Mammary epithelial cell (primary cell): ENCODE measurements around the gene GHRH.

Experiments used
- EZH2 ChIP-seq: IDR thresholded peaks from 2 replicates; pipeline ENCODE4 v1.6.1; 2012; ENCODE audit warnings: low read length, inconsistent platforms, borderline replicate concordance
- TF ChIP-seq, protein P1 (sequence below), 2 donors: IDR thresholded peaks in 1 of 2; conservative IDR thresholded peaks in 1 of 2; 2 replicates each; pipeline ENCODE4 v1.5.1; 2011 to 2012; ENCODE audit warnings: inconsistent platforms in 2 of 2, low read length in 2 of 2, mild to moderate bottlenecking in 2 of 2, control low read depth in 1 of 2, low read depth in 1 of 2; ENCODE audit not compliant: insufficient read depth in 1 of 2; ENCODE audit errors: extremely low read depth in 1 of 2

DNA sequence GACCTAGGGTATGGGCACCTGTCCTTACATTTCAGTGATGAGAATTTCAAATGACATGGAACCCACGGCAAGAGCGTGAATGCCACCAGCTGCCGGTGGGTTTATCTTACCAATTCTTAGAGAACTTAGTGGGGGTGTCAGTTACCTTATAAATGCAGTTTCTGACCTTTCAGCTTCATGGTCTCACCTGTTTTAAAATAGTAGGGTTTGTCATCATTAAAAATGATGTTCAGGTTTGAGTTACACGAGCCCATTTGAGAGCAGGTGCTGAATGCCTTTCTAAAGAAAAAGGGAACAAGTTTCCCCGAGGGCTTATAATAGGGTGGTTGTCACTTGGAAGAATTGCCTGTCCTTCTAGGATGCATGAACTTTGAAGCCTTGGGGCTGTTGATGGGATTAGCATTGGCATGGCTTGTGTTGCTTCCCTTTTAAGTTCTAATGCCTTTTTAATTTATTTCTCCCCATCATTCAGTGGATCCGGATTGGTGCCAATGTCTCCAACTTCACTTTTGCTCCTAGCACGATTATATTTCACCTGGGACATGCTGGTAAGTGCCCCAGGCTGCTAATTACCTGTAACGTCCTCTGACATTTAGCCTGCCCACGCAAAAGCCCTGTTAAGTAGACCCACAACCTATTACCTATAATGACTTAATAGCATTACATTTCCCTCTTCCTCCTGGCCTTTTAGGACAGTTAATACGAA lies 27.9 kb downstream of the GHRH start:
- TF ChIP-seq, protein P1, sequence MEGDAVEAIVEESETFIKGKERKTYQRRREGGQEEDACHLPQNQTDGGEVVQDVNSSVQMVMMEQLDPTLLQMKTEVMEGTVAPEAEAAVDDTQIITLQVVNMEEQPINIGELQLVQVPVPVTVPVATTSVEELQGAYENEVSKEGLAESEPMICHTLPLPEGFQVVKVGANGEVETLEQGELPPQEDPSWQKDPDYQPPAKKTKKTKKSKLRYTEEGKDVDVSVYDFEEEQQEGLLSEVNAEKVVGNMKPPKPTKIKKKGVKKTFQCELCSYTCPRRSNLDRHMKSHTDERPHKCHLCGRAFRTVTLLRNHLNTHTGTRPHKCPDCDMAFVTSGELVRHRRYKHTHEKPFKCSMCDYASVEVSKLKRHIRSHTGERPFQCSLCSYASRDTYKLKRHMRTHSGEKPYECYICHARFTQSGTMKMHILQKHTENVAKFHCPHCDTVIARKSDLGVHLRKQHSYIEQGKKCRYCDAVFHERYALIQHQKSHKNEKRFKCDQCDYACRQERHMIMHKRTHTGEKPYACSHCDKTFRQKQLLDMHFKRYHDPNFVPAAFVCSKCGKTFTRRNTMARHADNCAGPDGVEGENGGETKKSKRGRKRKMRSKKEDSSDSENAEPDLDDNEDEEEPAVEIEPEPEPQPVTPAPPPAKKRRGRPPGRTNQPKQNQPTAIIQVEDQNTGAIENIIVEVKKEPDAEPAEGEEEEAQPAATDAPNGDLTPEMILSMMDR (conservative IDR thresholded peaks at IDR 0.05 in 1 of 2, IDR thresholded peaks at IDR 0.05 in 1 of 2; ENCODE audit: extremely low read depth in 1 of 2, insufficient read depth in 1 of 2, low read depth in 1 of 2, low read length in 2 of 2) = no peak
- TF ChIP-seq EZH2 = no peak
